Stimulated activated naive CD4-positive, alpha-beta T cell treated with Interleukin-2 at 50 U/mL for 16 hours (primary cell): Measurements from ENCODE around the gene EMCN.
"Not testable (repeated sequence)": the region's sequence is repeated elsewhere in the genome, so short reads cannot be mapped to it uniquely, and the experiment has no call there.

ENCODE experiments used
- DNase-seq: peaks from one replicate; lab custom pipeline; 2025; lab: John Stamatoyannopoulos, UW

Gene EMCN

GRCh38 chr4:100492129-100492528, 25.7 kb downstream of the EMCN start:
- no peak for DNase-seq

GRCh38 chr4:100489305-100489704, 28.5 kb downstream of the EMCN start:
- no peak for DNase-seq

GRCh38 chr4:100486496-100486895, 31.3 kb downstream of the EMCN start:
- DNase-seq, result no peak

GRCh38 chr4:100483796-100484195, 34.0 kb downstream of the EMCN start:
- no peak for DNase-seq

GRCh38 chr4:100479971-100480370, 37.9 kb downstream of the EMCN start:
- no peak for DNase-seq

- no peak for DNase-seq
Measured at GRCh38 chr4:100469555-100469954, 48.3 kb downstream of the EMCN start.

GRCh38 chr4:100466501-100466900, 51.3 kb downstream of the EMCN start:
- DNase-seq, result no peak

GRCh38 chr4:100461807-100462605, 55.8 kb downstream of the EMCN start:
- DNase-seq, result no peak

GRCh38 chr4:100450449-100450848, 67.4 kb downstream of the EMCN start:
- no peak for DNase-seq

- no peak for DNase-seq
Measured at GRCh38 chr4:100431416-100431815, 86.4 kb downstream of the EMCN start.

GRCh38 chr4:100430451-100430850, 87.4 kb downstream of the EMCN start:
- no peak for DNase-seq

- DNase-seq, result no peak
Measured at GRCh38 chr4:100429616-100430015, 88.2 kb downstream of the EMCN start.

- no peak for DNase-seq
Measured at GRCh38 chr4:100428051-100428450, 89.8 kb downstream of the EMCN start.

- DNase-seq, result no peak
Measured at GRCh38 chr4:100424376-100424775, 93.4 kb downstream of the EMCN start.

GRCh38 chr4:100422894-100423293, 94.9 kb downstream of the EMCN start:
- DNase-seq, result no peak

GRCh38 chr4:100421361-100421978, 96.4 kb downstream of the EMCN start:
- no peak for DNase-seq

GRCh38 chr4:100420571-100420970, 97.3 kb downstream of the EMCN start:
- no peak for DNase-seq

GRCh38 chr4:100417565-100417964, 100.3 kb downstream of the EMCN start:
- no peak for DNase-seq

GRCh38 chr4:100414016-100414790, 103.6 kb downstream of the EMCN start:
- DNase-seq, result no peak

- no peak for DNase-seq
Measured at GRCh38 chr4:100391863-100392262, 126.0 kb downstream of the EMCN start.

GRCh38 chr4:100391086-100391485, 126.7 kb downstream of the EMCN start:
- no peak for DNase-seq

- no peak for DNase-seq
Measured at GRCh38 chr4:100386270-100386669, 131.6 kb downstream of the EMCN start.

- DNase-seq, result not testable (repeated sequence)
Measured at GRCh38 chr4:100380401-100380800, 137.4 kb downstream of the EMCN start.
